ENCODE data around the gene IGFBP7. TPM values are rescaled to one million over a fixed set of nuclear protein-coding genes. Genes with fewer than 3 reads are reported as not detected.

The IGFBP7 gene
- total RNA-seq, 1 experiment from 2014 or later = not detected

GRCh38 chr4:56981795-56982201 is 128.4 kb downstream of the IGFBP7 start:
- intact Hi-C loops (cut with micrococcal nuclease; ENCODE audit: unreplicated experiment) = no loop called here
- H3K4me1 ChIP-seq (ENCODE audit: insufficient read depth, low read length, poor library complexity, severe bottlenecking) = no peaks in the 10 kb centered on the region
- ChIA-PET CTCF (no interaction called here), POLR2A (ENCODE audit: low non-redundant PET) (no interaction called here)
- no peak overlapping the region for H3K4me3 ChIP-seq (ENCODE audit: low read depth, low read length, poor library complexity, severe bottlenecking)
- TF ChIP-seq, protein P1, sequence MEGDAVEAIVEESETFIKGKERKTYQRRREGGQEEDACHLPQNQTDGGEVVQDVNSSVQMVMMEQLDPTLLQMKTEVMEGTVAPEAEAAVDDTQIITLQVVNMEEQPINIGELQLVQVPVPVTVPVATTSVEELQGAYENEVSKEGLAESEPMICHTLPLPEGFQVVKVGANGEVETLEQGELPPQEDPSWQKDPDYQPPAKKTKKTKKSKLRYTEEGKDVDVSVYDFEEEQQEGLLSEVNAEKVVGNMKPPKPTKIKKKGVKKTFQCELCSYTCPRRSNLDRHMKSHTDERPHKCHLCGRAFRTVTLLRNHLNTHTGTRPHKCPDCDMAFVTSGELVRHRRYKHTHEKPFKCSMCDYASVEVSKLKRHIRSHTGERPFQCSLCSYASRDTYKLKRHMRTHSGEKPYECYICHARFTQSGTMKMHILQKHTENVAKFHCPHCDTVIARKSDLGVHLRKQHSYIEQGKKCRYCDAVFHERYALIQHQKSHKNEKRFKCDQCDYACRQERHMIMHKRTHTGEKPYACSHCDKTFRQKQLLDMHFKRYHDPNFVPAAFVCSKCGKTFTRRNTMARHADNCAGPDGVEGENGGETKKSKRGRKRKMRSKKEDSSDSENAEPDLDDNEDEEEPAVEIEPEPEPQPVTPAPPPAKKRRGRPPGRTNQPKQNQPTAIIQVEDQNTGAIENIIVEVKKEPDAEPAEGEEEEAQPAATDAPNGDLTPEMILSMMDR (conservative IDR thresholded peaks at IDR 0.05; ENCODE audit: low read depth, low read length) = no peak
- TF ChIP-seq EZH2 (IDR thresholded peaks at IDR 0.05; ENCODE audit: borderline replicate concordance, low read depth, low read length, poor library complexity, severe bottlenecking) = no peak
- no peak overlapping the region for H3K27ac ChIP-seq (ENCODE audit: low read depth, low read length, poor library complexity, severe bottlenecking)
- no peaks in the 10 kb centered on the region for H3K9me3 ChIP-seq (ENCODE audit: low read depth, low read length, poor library complexity, severe bottlenecking)
- BruUV-seq (replicated peaks) = no TSS peak
- H3K36me3 ChIP-seq (ENCODE audit: insufficient read depth, low read length, poor library complexity, severe bottlenecking) = peaks cover 4% of the 10 kb centered on the region
- no peaks in the 10 kb centered on the region for H3K27me3 ChIP-seq (replicated peaks; ENCODE audit: insufficient read depth, low read depth, low read length, poor library complexity)
- no peak for DNase-seq (ENCODE audit: low spot score)

Other genes with a start within 250 kb of the IGFBP7 start
- 23.7 and 24.6 TPM in 2 replicates for gene REST, start 202.5 kb downstream of the IGFBP7 start, total RNA-seq (2021)
- 8.3 and 8.7 TPM in 2 replicates for gene NOA1, start 132.8 kb downstream of the IGFBP7 start, total RNA-seq (2021)
- 71.9 and 74.1 TPM in 2 replicates for gene POLR2B, start 131.5 kb downstream of the IGFBP7 start, total RNA-seq (2021)

All from A673 (cell line).